ENCODE results near the gene GTF2H4.

The GTF2H4 gene

DNA sequence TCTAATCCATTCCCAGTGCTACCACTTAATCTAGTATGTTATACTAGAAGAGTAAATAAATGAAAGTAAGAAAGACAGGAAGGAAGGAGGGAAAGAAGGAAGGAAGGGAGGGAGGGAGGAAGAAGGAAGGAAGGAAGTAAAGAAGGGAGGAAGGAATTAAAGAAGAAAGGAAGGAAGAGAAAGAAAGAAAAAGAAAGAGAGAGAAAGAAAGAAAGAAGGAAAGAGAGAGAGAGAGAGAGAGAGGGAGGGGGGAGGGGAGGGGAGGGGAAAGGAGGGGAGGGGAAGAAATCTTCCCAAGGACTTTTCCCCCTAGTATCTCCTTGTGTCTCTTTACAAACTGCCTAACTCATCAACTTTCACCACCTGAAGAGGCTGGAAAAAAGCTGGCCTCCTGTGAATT is 54.7 kb downstream of the GTF2H4 start:
- no peak for DNase-seq

DNA sequence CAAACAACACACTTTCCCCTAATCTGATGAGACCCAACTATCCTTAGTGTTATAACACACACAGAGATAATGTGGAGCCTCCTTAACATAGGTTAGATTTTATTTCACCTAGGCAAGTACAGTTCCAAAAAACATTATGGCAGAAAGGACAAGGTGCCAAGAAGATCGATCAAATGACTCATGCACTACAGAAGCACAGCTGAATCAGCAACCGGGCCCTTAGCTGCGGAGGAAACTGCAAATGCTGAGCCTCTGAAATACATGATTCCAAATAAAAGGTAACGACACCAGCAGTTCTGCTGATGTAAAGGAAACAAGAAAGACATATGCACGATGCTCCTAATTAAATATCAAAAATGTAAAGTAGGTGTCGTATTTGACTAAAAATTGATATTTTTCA is 55.6 kb downstream of the GTF2H4 start:
- no peak for DNase-seq

Data from SW 1271 (cell line).